ENCODE measurements around the gene PPIH. TPM values are rescaled to one million over a fixed set of nuclear protein-coding genes. Genes with fewer than 3 reads are reported as not detected.

The PPIH gene
- total and polyA plus RNA-seq, 10 of the 15 experiments (the other 5 are each of a cell fraction or from before 2014, with no cell fraction given): 75.1 to 172 (median 122) TPM

DNA sequence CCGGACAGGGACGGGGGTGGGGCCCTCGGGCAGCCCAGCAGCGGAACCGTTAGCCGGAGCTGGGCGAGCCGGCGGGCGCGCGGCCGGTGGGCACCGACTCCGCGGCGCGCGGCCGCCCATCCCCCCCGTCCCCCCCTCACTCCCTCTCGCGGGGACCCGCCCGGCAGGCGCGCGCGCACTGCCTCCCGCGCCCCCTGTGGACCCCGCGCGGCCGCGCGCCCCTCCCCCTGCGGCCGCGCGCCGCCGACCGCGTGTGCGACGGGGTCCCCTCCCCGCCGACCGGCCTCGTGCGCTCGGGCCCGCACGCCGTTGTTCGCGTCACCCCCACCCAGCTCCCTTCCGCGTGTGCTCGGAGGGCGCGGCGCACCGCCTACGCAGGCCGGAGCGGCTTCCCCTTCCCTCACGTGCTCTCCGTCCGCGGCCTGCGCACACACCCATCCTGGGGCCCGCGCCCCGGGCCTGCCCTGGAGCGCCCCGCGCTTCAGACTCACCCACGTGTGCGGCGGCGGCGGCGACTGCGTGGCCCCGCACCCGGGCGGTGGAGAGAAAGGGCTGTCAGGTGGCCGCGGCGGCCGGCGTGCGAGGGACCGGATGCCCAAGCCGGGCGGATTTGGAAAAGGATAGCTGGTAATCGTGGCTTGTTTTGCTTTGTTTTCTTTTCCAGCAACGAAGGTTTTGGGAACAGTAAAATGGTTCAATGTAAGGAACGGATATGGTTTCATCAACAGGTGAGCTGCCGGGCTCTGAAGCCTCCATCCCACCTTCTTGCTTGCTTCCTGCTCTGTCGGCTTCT is 24.7 kb downstream of the PPIH start (continued):
- TF ChIP-seq, protein P1, sequence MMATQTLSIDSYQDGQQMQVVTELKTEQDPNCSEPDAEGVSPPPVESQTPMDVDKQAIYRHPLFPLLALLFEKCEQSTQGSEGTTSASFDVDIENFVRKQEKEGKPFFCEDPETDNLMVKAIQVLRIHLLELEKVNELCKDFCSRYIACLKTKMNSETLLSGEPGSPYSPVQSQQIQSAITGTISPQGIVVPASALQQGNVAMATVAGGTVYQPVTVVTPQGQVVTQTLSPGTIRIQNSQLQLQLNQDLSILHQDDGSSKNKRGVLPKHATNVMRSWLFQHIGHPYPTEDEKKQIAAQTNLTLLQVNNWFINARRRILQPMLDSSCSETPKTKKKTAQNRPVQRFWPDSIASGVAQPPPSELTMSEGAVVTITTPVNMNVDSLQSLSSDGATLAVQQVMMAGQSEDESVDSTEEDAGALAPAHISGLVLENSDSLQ (IDR thresholded peaks at IDR 0.05): no peak
- TF ChIP-seq EGR1 (IDR thresholded peaks at IDR 0.05; ENCODE audit: borderline replicate concordance in 1 of 2, low read depth in 2 of 2, low read length in 2 of 2) (peak; percentile 49 to 96), STAT1 (conservative IDR thresholded peaks at IDR 0.05) (no peak), HDAC2 (IDR thresholded peaks at IDR 0.05) (no peak), CREM (IDR thresholded peaks at IDR 0.05; ENCODE audit: low read depth) (peak; percentile 43; the same call in 1 of the 2 replicates), MEF2A (IDR thresholded peaks at IDR 0.05; ENCODE audit: insufficient read depth, low read depth, low read length) (no peak), ESRRA (IDR thresholded peaks at IDR 0.05; ENCODE audit: low read length) (no peak), ZNF384 (IDR thresholded peaks at IDR 0.05; ENCODE audit: borderline replicate concordance, low read depth, low read length) (no peak), RELA (IDR thresholded peaks at IDR 0.05; ENCODE audit: borderline replicate concordance, partially characterized antibody) (no peak), TARDBP (IDR thresholded peaks at IDR 0.05; ENCODE audit: borderline replicate concordance) (no peak), HDAC6 (IDR thresholded peaks at IDR 0.05; ENCODE audit: unreplicated experiment) (peak; percentile 79), BMI1 (IDR thresholded peaks at IDR 0.05; ENCODE audit: borderline replicate concordance) (no peak), POLR2AphosphoS5 (IDR thresholded peaks at IDR 0.05; ENCODE audit: low read length) (peak; percentile 62), ZBED1 (IDR thresholded peaks at IDR 0.05; ENCODE audit: borderline replicate concordance) (peak; percentile 32; the same call in 1 of the 2 replicates), NFXL1 (IDR thresholded peaks at IDR 0.05; ENCODE audit: borderline replicate concordance) (no peak)
- TF ChIP-seq, protein P2, sequence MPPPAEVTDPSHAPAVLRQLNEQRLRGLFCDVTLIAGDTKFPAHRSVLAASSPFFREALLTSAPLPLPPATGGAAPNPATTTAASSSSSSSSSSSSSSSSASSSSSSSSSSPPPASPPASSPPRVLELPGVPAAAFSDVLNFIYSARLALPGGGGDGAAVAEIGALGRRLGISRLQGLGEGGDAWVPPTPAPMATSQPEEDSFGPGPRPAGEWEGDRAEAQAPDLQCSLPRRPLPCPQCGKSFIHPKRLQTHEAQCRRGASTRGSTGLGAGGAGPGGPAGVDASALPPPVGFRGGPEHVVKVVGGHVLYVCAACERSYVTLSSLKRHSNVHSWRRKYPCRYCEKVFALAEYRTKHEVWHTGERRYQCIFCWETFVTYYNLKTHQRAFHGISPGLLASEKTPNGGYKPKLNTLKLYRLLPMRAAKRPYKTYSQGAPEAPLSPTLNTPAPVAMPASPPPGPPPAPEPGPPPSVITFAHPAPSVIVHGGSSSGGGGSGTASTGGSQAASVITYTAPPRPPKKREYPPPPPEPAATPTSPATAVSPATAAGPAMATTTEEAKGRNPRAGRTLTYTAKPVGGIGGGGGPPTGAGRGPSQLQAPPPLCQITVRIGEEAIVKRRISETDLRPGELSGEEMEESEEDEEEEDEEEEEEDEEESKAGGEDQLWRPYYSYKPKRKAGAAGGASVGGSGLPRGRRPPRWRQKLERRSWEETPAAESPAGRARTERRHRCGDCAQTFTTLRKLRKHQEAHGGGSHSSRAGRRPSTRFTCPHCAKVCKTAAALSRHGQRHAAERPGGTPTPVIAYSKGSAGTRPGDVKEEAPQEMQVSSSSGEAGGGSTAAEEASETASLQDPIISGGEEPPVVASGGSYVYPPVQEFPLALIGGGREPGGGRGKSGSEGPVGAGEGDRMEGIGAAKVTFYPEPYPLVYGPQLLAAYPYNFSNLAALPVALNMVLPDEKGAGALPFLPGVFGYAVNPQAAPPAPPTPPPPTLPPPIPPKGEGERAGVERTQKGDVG (CRISPR knock-in tag; IDR thresholded peaks at IDR 0.05): no peak
- TF ChIP-seq, protein P3, sequence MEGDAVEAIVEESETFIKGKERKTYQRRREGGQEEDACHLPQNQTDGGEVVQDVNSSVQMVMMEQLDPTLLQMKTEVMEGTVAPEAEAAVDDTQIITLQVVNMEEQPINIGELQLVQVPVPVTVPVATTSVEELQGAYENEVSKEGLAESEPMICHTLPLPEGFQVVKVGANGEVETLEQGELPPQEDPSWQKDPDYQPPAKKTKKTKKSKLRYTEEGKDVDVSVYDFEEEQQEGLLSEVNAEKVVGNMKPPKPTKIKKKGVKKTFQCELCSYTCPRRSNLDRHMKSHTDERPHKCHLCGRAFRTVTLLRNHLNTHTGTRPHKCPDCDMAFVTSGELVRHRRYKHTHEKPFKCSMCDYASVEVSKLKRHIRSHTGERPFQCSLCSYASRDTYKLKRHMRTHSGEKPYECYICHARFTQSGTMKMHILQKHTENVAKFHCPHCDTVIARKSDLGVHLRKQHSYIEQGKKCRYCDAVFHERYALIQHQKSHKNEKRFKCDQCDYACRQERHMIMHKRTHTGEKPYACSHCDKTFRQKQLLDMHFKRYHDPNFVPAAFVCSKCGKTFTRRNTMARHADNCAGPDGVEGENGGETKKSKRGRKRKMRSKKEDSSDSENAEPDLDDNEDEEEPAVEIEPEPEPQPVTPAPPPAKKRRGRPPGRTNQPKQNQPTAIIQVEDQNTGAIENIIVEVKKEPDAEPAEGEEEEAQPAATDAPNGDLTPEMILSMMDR (IDR thresholded peaks at IDR 0.05 in 2 of 3, conservative IDR thresholded peaks at IDR 0.05 in 1 of 3; ENCODE audit: control insufficient read depth in 2 of 3, extremely low read depth in 1 of 3, insufficient read depth in 1 of 3, low read depth in 3 of 3, low read length in 3 of 3): no peak
- TF ChIP-seq, protein P4, sequence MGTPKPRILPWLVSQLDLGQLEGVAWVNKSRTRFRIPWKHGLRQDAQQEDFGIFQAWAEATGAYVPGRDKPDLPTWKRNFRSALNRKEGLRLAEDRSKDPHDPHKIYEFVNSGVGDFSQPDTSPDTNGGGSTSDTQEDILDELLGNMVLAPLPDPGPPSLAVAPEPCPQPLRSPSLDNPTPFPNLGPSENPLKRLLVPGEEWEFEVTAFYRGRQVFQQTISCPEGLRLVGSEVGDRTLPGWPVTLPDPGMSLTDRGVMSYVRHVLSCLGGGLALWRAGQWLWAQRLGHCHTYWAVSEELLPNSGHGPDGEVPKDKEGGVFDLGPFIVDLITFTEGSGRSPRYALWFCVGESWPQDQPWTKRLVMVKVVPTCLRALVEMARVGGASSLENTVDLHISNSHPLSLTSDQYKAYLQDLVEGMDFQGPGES (IDR thresholded peaks at IDR 0.05): no peak
- TF ChIP-seq, protein P5, sequence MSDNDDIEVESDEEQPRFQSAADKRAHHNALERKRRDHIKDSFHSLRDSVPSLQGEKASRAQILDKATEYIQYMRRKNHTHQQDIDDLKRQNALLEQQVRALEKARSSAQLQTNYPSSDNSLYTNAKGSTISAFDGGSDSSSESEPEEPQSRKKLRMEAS (IDR thresholded peaks at IDR 0.05; ENCODE audit: low read depth, low read length): peak; percentile 93
- TF ChIP-seq, protein P6, sequence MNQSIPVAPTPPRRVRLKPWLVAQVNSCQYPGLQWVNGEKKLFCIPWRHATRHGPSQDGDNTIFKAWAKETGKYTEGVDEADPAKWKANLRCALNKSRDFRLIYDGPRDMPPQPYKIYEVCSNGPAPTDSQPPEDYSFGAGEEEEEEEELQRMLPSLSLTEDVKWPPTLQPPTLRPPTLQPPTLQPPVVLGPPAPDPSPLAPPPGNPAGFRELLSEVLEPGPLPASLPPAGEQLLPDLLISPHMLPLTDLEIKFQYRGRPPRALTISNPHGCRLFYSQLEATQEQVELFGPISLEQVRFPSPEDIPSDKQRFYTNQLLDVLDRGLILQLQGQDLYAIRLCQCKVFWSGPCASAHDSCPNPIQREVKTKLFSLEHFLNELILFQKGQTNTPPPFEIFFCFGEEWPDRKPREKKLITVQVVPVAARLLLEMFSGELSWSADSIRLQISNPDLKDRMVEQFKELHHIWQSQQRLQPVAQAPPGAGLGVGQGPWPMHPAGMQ (IDR thresholded peaks at IDR 0.05; ENCODE audit: borderline replicate concordance): no peak
